GM18526 (cell line): ENCODE results near the gene CDKN2A.

Experiments used
- POLR2A ChIP-seq: IDR thresholded peaks from 3 replicates; pipeline ENCODE4 v1.6.1; 2011; ENCODE audit not compliant: insufficient read length; ENCODE audit errors: extremely low read depth

CDKN2A gene

GRCh38 chr9:21993893-21994555 lies at the start of gene CDKN2A:
Gene CDKN2A (minus strand): TSS chr9:21994392.
- TF ChIP-seq POLR2A, result peak; percentile 68

DNA sequence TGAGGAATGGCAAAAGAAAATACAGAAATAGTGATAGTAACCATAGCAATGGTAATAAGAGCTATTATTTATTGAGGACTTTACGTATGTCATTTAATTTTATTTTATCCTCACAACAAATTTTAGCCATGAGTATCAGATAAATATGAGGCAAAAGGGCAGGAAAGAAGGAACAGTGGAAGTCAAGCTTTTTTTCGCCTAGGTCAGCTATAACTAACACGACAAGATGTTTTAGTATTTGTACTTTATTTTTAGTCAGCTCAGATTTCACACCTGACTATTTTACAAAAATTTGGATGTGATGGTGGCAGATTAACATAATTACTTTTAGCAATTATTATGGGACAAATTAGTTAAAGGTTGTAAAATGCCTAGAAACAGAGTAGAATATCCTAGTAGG lies 49.7 kb upstream of the CDKN2A start:
- no peak for TF ChIP-seq POLR2A

DNA sequence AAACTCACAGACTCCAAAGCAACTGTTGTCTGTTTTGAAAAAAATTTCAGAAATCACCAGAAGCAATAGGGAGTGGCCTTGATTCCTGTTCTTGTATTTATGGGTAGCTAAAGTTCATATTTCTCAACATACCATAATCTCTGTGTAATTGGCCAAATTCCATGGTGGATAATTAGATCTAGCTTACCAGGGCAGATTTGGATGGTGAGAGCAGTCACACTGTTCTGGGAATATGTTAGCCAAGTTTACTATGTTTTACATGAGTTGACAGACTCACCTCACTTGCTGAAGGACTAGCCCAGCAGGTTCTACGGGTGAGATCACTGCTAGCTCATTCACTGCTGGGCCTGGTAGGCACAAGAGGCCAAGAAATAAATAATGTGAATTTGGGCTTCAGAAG lies 47.6 kb upstream of the CDKN2A start:
- no peak for TF ChIP-seq POLR2A

DNA sequence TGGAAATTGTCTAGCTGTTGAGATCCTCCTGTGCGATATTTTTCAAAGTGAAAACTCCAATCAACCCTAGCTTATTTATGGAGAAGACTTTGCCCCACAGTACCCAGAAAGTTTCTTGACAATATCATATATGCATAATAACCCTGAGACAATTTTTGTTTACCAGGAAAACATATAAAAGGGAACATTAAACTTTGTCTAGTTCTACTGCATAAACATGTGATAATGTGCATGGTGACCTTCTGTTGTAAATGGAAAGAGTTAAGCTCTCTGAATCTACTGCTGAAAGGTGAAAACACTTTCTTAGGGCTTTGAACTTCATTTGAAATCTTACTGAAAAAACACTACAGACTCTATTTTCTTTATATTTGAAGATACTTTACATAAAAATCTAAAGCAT lies 47.2 kb upstream of the CDKN2A start:
- no peak for TF ChIP-seq POLR2A

DNA sequence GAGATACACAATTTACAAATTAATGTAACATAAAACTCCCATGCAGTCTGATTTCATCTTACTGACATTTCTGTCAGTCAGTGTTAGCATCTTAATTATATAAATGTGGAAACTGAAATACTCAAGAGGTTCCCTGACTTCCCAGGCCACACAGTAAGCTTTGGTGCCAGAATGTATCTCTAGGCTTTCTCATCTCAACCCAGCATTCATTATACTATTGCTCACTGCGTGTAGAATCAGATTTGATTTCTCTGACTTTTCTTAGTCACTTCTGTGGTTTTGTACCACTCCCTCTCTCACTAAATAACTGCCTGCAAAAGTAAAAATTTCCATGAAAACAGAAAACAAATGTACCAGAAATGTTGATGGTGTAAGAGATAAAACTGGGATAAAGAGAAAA lies 46.6 kb upstream of the CDKN2A start:
- no peak for TF ChIP-seq POLR2A

GRCh38 chr9:22039258-22039657 lies 45.1 kb upstream of the CDKN2A start:
- TF ChIP-seq POLR2A, result no peak

GRCh38 chr9:22037954-22038690 lies 43.9 kb upstream of the CDKN2A start:
- no peak for TF ChIP-seq POLR2A

- no peak for TF ChIP-seq POLR2A
Measured at GRCh38 chr9:22036866-22037626, 42.9 kb upstream of the CDKN2A start.

DNA sequence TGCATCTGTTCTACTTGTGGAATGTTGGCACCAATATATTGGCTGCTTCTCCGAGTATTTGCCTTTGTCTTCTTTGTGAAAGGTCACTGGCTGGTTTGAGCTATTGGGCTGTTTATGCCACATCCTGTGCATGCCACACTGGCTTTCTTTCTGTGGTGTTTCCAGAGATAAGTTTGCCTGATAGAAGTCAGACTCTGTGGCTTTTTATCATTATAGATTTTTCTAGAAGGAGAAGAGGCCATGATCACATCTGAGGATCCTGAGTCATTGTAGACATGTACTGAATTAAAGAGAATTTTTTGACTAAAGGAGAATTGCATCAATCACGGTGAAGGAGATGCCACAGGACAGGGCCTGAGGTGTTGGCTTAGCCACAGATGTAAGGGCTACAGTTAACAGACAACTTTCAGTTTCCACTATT lies 41.4 kb upstream of the CDKN2A start:
- TF ChIP-seq POLR2A, result no peak

- no peak for TF ChIP-seq POLR2A
Measured at GRCh38 chr9:22033012-22033630, 38.9 kb upstream of the CDKN2A start.

DNA sequence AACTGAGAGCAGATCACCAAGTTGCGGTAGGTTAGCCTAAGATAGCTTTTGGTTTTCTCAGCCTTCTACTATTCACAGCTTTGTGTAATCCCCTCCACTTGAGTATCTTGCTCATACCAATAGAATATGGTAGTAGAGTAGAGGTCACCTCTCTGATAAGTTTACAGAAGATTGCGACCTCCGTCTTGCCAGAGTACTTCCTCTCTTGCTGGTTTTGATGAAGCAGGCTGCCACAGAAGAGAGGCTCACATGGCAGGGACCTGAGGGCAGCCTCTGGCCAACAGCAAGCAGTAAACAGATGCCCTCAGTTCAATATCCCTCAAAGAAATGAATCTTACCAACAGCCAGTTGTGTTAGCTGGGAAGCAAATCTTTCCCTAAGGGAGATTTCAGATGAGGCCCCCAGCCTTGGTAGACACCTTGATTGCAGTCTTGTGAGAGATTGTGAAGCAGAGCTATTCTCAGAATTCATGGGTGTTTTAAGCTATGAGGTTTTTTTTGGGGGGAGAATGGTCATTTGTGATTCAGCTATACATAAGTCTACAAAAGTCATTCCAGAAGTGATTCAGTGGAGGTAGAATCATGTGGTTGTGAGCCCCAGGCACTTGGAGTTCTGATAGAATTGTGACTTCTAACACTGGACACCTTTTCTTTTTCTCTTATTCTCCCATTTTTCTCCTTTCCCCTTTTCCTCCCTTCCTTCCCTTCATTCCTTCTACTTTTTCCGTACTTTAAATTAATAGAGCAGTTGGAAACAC lies 37.6 kb upstream of the CDKN2A start:
- TF ChIP-seq POLR2A, result no peak

DNA sequence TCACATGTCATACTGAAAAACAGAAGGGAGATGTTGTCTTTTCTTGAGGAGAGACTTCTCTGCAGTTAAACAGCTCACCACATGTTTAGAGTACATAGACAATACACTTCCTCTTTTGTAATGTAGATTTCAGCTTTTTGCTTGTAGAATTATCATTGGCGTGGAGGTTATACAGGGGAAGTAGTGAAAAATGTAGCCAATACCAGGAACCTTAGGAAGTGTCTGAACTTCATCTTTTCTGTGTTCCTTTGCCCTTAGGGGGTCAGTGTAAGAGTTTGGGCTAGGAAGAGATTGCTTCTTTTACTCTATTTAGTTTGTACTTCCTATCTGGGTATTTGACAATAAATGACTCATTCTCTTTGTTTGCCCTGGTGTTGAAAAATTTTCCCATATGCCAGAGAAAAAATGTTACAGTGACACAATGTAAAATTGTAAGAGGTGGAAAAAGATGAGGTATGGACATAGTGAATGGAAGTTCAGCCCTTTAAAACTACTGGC lies 36.0 kb upstream of the CDKN2A start:
- TF ChIP-seq POLR2A, result no peak

GRCh38 chr9:22029231-22029630 lies 35.0 kb upstream of the CDKN2A start:
- TF ChIP-seq POLR2A, result no peak

DNA sequence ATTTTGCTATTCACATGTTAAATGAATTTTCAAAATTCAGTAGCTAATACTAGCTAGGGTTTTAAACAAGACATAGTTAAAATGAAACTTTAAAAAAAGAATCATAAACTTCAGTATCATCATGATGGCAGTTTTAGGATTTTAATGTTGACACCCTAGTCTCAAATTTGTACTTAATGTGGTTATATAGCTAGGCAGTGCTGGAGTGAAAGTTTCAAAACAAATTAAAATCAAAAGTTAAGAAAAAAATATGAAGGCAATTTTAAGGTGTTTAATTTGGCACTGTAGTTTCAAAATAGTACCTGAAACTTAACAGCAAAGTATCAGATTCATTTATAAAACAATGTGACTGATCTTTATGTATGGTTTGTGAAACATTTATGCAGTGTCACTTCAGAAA lies 34.2 kb upstream of the CDKN2A start:
- TF ChIP-seq POLR2A, result no peak

GRCh38 chr9:22026696-22027095 lies 32.5 kb upstream of the CDKN2A start:
- TF ChIP-seq POLR2A, result no peak
